ENCODE measurements around the gene CREB5. TPM values are rescaled to one million over a fixed set of nuclear protein-coding genes. Genes with fewer than 3 reads are reported as not detected.

The CREB5 gene
- total and polyA plus RNA-seq, 2 of the 8 experiments (the other 6 are each of a cell fraction or from before 2014, with no cell fraction given) = 2.4 to 2.7 TPM

DNA sequence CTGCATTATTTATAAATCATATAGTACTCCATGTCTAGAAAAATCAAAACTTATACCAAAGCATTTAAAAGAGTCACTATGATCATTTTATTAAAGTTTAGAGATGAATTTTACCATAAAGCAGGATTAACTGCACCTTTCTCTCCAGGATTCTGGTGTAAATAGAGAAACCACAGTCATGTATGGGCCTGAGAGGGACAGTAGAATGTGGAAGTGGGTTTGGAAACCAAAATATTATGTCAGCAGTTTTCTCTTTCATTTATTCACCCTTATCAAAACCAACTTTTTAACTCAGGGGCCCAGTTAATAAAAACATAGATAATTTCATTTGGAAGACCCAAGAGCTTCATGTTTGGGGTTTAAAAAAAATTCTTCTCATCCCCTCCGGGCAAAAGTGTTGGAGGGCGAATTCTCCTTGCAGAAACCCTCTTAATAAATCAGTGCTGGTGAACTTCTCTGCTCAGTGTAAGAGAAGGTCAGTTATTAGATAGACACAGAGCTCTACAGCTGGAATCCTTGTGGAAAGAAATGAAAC, 266.2 kb downstream of the CREB5 start:
- Histone ChIP-seq H4K8ac (ENCODE audit: extremely low read depth, insufficient read depth, low read length) (no peak overlapping the region), H2BK12ac (ENCODE audit: low read depth, low read length) (no peak overlapping the region), H3K9me3 (ENCODE audit: insufficient read depth in 2 of 2, low read depth in 1 of 2, low read length in 1 of 2) (no peaks in the 10 kb centered on the region), H3K79me2 (ENCODE audit: control insufficient read depth in 1 of 2, insufficient read depth in 2 of 2, low read length in 2 of 2) (no peaks in the 10 kb centered on the region), H3K9ac (replicated peaks in 1 of 4; ENCODE audit: extremely low read depth in 1 of 4, low read depth in 3 of 4, low read length in 3 of 4) (no peak overlapping the region), H2AK5ac (ENCODE audit: low read depth, low read length) (no peak overlapping the region), H3K18ac (ENCODE audit: extremely low read depth, low read length) (no peak overlapping the region), H3K14ac (ENCODE audit: insufficient read length) (no peak overlapping the region), H4K91ac (replicated peaks; ENCODE audit: insufficient read length, low read length) (no peak overlapping the region), H3K4ac (replicated peaks; ENCODE audit: insufficient read length, low read depth, low read length) (no peak overlapping the region), H3K4me1 (replicated peaks in 1 of 4; ENCODE audit: control insufficient read depth in 3 of 4, insufficient read depth in 4 of 4, low read length in 3 of 4) (peaks cover 2 to 15% (median 7%) of the 10 kb centered on the region in 4 experiments), H2BK5ac (ENCODE audit: low read depth, low read length) (no peak overlapping the region), H3K23ac (ENCODE audit: insufficient read length) (no peak overlapping the region), H2BK20ac (ENCODE audit: low read length) (no peak overlapping the region), H3K4me2 (ENCODE audit: insufficient read depth in 1 of 2, low read depth in 2 of 2, low read length in 2 of 2) (no peak overlapping the region), H3K36me3 (ENCODE audit: control insufficient read depth in 2 of 4, insufficient read depth in 4 of 4, low read length in 3 of 4) (no peaks in the 10 kb centered on the region), H3K79me1 (ENCODE audit: low read depth, low read length) (no peaks in the 10 kb centered on the region), H4K20me1 (replicated peaks in 1 of 2; ENCODE audit: control insufficient read depth in 1 of 2, insufficient read depth in 2 of 2, low read length in 2 of 2) (no peaks in the 10 kb centered on the region), H3K23me2 (ENCODE audit: low read depth, low read length) (no peaks in the 10 kb centered on the region), H2BK15ac (ENCODE audit: low read length) (no peak overlapping the region), H3K27ac (ENCODE audit: low read depth, low read length) (no peak overlapping the region), H4K5ac (ENCODE audit: insufficient read length, low read depth, low read length) (no peak overlapping the region), H3K4me3 (ENCODE audit: extremely low read depth in 1 of 4, insufficient read depth in 2 of 4, low read depth in 3 of 4, low read length in 4 of 4) (no peak overlapping the region), H3K27me3 (replicated peaks in 1 of 4; ENCODE audit: control insufficient read depth in 3 of 4, extremely low read depth in 1 of 4, insufficient read depth in 3 of 4, low read length in 3 of 4) (no peaks in the 10 kb centered on the region), H2AFZ (ENCODE audit: low read length) (no peak overlapping the region), H2BK120ac (replicated peaks; ENCODE audit: low read depth, low read length) (no peak overlapping the region), H3K56ac (replicated peaks; ENCODE audit: insufficient read length, low read depth, low read length) (no peak overlapping the region)
- no peak for TF ChIP-seq CHD1 (IDR thresholded peaks at IDR 0.05; ENCODE audit: low read depth, low read length)
- no peak for TF ChIP-seq EGR1 (IDR thresholded peaks at IDR 0.05; ENCODE audit: borderline replicate concordance, low read depth, low read length)
- TF ChIP-seq CTBP2 (IDR thresholded peaks at IDR 0.05; ENCODE audit: borderline replicate concordance, insufficient read depth, insufficient read length, low read length) = no peak
- no peak for DNase-seq (ENCODE audit: low read depth in 1 of 2, low spot score in 2 of 2)
- CTCF ChIA-PET (ENCODE audit: partially characterized antibody) = no interaction called here
- POLR2A ChIA-PET (ENCODE audit: partially characterized antibody) = no interaction called here
- 83% methylated on average over 2 of the region's 2 CpGs; no CpG with 5 or more reads in 1 of the 2 experiments for WGBS, 2 experiments (ENCODE audit: extremely low coverage in 1 of 2, insufficient coverage in 1 of 2, insufficient read length in 1 of 2, insufficient replicate concordance in 2 of 2, low coverage in 1 of 2, low lambda C conversion rate in 2 of 2, missing lambda C conversion rate in 1 of 2)
- FAIRE-seq = no peak
